Thyroid gland (tissue), 4 donors: ENCODE measurements around the gene ABCG2. TPM values are rescaled to one million over a fixed set of nuclear protein-coding genes. Genes with fewer than 3 reads are reported as not detected.

ENCODE experiments used
- DNase-seq, 2 donors: peaks; one replicate each; pipeline ENCODE4 v3.0.0-alpha.2; 2019
- H3K27ac ChIP-seq, 3 donors: fragments of 200-600 bp; sonication (generic); 1 replicate in 2 of 3; 2 replicates in 1 of 3; pipeline ENCODE4 v1.5.1; 2016 to 2019; ENCODE audit warnings: mild to moderate bottlenecking in 1 of 3, moderate library complexity in 1 of 3
- H3K27me3 ChIP-seq: fragments of 200-600 bp; sonication (generic); one replicate; pipeline ENCODE4 v1.5.1; 2019
- H3K36me3 ChIP-seq, 2 donors: fragments of 200-600 bp; sonication (generic); one replicate each; pipeline ENCODE4 v1.5.1; 2016 to 2019
- H3K4me1 ChIP-seq, 2 donors: fragments of 200-600 bp; sonication (generic); one replicate each; pipeline ENCODE4 v1.5.1; 2017 to 2019
- H3K4me3 ChIP-seq, 3 donors: fragments of 200-600 bp; sonication (generic); replicated peaks in 1 of 3; 1 replicate in 2 of 3; 2 replicates in 1 of 3; pipeline ENCODE4 v1.5.1; 2016; ENCODE audit warnings: mild to moderate bottlenecking in 1 of 3
- H3K9me3 ChIP-seq: fragments of 200-600 bp; sonication (generic); one replicate; pipeline ENCODE4 v1.5.1; 2017
- CTCF ChIP-seq, 6 experiments: fragments of 200-600 bp in 3 of 6; fragments of 450-650 bp in 3 of 6; sonication (generic) in 3 of 6; IDR thresholded peaks; one replicate each; pipeline ENCODE4 v1.5.1; 2016 to 2019; ENCODE audit warnings: antibody characterized with exemption in 6 of 6, mild to moderate bottlenecking in 2 of 6, inconsistent platforms in 1 of 6, moderate library complexity in 1 of 6
- POLR2A ChIP-seq, 2 donors: fragments of 450-650 bp; IDR thresholded peaks; one replicate each; pipeline ENCODE4 v1.6.1; 2017; ENCODE audit warnings: antibody characterized with exemption in 2 of 2, mild to moderate bottlenecking in 2 of 2, moderate library complexity in 1 of 2
- WGBS, 2 donors: methylation state at CpG; one replicate each; pipeline ENCODE4 v1.1.5; 2017; 5-methylcytosine and 5-hydroxymethylcytosine counted together
- intact Hi-C: fragments of 100-400 bp; cut with DNase I; formaldehyde crosslinking; loops from one replicate; pipeline ENCODE4 v1.15.1; 2023
- total RNA-seq, 4 donors: library from RNA; depleted of rRNA; stranded (reverse); fragments of >200 nt; gene quantifications; one replicate each; pipeline ENCODE4 v1.2.3, GENCODE V29; 2016

ABCG2 gene
- 10 to 100 TPM in 2 of 4 donors, 1 to 10 TPM in 2; 3.9 to 26.3 (median 9.4) TPM for total RNA-seq

- intact Hi-C loops = no loop called here
- Histone ChIP-seq H3K27me3 (no peaks in the 10 kb centered on the region), H3K4me3 (peak within 1 kb of the TSS in 2 of 3 donors; percentile 16 to 44), H3K9me3 (no peaks in the 10 kb centered on the region), H3K27ac (peak within 1 kb of the TSS in 2 of 3 donors; percentile 10 to 51), H3K4me1 (peaks cover 0 to 6% of the 10 kb centered on the region in 2 donors), H3K36me3 (no peaks in the 10 kb centered on the region)
- WGBS, 2 donors = 0 to 2% methylated on average over 6 to 14 of the region's 70 CpGs
- TF ChIP-seq CTCF (IDR thresholded peaks at IDR 0.05) = no peak
- DNase-seq = peak; percentile 9 to 16
Observed at GRCh38 chr4:88158489-88159228, at the start of gene ABCG2. Gene ABCG2, minus strand, starts transcription at chr4:88158639. Its CDS starts 18,644 bp downstream, at chr4:88139995.

GRCh38 chr4:88208156-88208555, 49.7 kb upstream of the ABCG2 start:
- Histone ChIP-seq H3K9me3 (no peaks in the 10 kb centered on the region), H3K4me3 (no peak overlapping the region), H3K27ac (no peak overlapping the region), H3K36me3 (no peaks in the 10 kb centered on the region), H3K27me3 (no peaks in the 10 kb centered on the region), H3K4me1 (peaks cover 0 to 3% of the 10 kb centered on the region in 2 donors)
- 67 to 82% methylated on average over 4 of the region's 4 CpGs for WGBS, 2 donors
- intact Hi-C loops = no loop called here
- no peak for TF ChIP-seq CTCF (IDR thresholded peaks at IDR 0.05)
- no peak for TF ChIP-seq POLR2A (IDR thresholded peaks at IDR 0.05)
- DNase-seq = no peak

GRCh38 chr4:88207171-88207570, 48.7 kb upstream of the ABCG2 start:
- DNase-seq = no peak
- intact Hi-C loops = no loop called here
- Histone ChIP-seq H3K27ac (no peak overlapping the region), H3K4me3 (no peak overlapping the region), H3K36me3 (no peaks in the 10 kb centered on the region), H3K27me3 (no peaks in the 10 kb centered on the region), H3K4me1 (peaks cover 0 to 3% of the 10 kb centered on the region in 2 donors), H3K9me3 (no peaks in the 10 kb centered on the region)
- WGBS, 2 donors = 82 to 87% methylated on average over 4 of the region's 4 CpGs
- TF ChIP-seq POLR2A (IDR thresholded peaks at IDR 0.05) = no peak
- TF ChIP-seq CTCF (IDR thresholded peaks at IDR 0.05) = no peak

GRCh38 chr4:88204882-88205281, 46.4 kb upstream of the ABCG2 start:
- intact Hi-C loops = no loop called here
- no peak for DNase-seq
- H3K4me3 ChIP-seq = no peak overlapping the region
- no peaks in the 10 kb centered on the region for H3K27me3 ChIP-seq
- H3K36me3 ChIP-seq = no peaks in the 10 kb centered on the region
- H3K4me1 ChIP-seq = no peaks in the 10 kb centered on the region
- no peaks in the 10 kb centered on the region for H3K9me3 ChIP-seq
- WGBS, 2 donors = 10 to 14% methylated on average over 1 of the region's 1 CpG
- TF ChIP-seq CTCF (IDR thresholded peaks at IDR 0.05) (no peak), POLR2A (IDR thresholded peaks at IDR 0.05) (no peak)
- no peak overlapping the region for H3K27ac ChIP-seq

GRCh38 chr4:88202443-88202842, 44.0 kb upstream of the ABCG2 start:
- no peaks in the 10 kb centered on the region for H3K4me1 ChIP-seq
- TF ChIP-seq CTCF (IDR thresholded peaks at IDR 0.05) = no peak
- TF ChIP-seq POLR2A (IDR thresholded peaks at IDR 0.05) = no peak
- intact Hi-C loops = no loop called here
- 70 to 85% methylated on average over 6 of the region's 6 CpGs for WGBS, 2 donors
- H3K4me3 ChIP-seq = no peak overlapping the region
- no peak overlapping the region for H3K27ac ChIP-seq
- no peaks in the 10 kb centered on the region for H3K36me3 ChIP-seq
- DNase-seq = no peak
- H3K27me3 ChIP-seq = no peaks in the 10 kb centered on the region
- H3K9me3 ChIP-seq = no peaks in the 10 kb centered on the region
